OCI-LY7 (cell line): ENCODE results near the gene SYNJ2.

Source experiments
- CTCF ChIP-seq: fragments of 200-600 bp; sonication (generic); conservative IDR thresholded peaks from 2 replicates; pipeline ENCODE4 v1.5.1; 2014; ENCODE audit warnings: mild to moderate bottlenecking, antibody characterized with exemption, low read length, moderate library complexity, mixed read lengths
- EZH2phosphoT487 ChIP-seq: fragments of 200-600 bp; sonication (generic); IDR thresholded peaks from 2 replicates; pipeline ENCODE4 v1.6.1; 2018; ENCODE audit warnings: low read depth, borderline replicate concordance, mild to moderate bottlenecking, mixed run types, antibody characterized with exemption, low read length, moderate library complexity, mixed read lengths

- no peak for TF ChIP-seq EZH2phosphoT487
- TF ChIP-seq CTCF = no peak
These were observed 17.7 kb downstream of the SYNJ2 start for GRCh38 chr6:157999168-158000051.
